CD4-positive, alpha-beta T cell treated with Interleukin-4 for 1 hour (primary cell): ENCODE results near the gene PRRT1B.

ENCODE experiments used
- DNase-seq, 2 donors: peaks; one replicate each; pipeline ENCODE4 v3.0.0-alpha.2; 2020 to 2022

PRRT1B gene

GRCh38 chr9:131582466-131583336 is 37.4 kb downstream of the PRRT1B start:
- no peak for DNase-seq

DNA sequence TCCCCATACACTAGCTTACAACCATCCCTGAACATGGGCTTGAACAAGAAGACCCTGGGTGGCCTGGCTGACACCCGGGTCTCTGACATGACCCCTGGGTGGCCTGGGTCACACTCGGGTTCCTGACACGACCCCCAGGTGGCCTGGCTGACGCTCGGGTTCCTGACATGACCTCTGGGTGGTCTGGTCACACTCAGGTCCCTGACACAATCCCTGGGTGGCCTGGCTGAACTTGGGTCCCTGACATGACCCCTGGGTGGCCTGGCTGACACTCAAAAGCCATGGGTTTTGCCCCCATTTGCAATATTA is 38.0 kb downstream of the PRRT1B start:
- no peak for DNase-seq

DNA sequence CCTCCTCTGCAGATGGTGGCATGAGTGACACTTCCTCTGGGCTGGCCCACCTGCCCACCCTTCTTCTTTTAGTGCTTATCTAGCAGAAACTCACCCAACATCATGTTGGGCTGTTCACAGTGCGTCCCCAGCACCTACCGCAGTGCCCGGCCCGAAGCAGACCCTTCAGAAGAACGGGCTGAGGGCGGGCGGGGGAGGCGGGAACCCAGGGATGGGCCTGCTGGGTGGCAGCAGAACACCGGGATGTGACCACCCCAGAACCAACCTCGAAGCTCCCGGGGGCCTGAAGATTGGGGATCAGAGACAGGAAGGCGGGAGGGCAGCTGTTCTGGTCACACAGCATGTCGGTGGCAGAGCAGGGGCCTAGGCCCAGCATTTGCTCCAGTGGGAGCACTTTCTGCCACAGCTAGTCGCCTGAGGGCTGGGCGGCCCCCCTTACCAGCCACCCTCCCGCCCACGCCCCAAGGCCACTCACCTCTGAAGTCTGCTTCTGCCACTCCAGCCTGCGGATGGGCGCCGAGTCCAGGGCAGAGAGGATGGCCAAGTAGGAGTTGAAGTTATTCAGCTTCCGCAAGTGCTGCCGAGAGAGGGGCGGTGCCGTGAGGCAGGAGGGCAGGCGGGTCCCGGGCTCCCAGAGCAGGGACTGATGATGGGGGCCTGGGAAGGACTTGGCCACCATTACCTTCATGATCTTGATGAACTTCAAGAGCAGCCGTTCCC is 38.7 kb downstream of the PRRT1B start:
- no peak for DNase-seq

DNA sequence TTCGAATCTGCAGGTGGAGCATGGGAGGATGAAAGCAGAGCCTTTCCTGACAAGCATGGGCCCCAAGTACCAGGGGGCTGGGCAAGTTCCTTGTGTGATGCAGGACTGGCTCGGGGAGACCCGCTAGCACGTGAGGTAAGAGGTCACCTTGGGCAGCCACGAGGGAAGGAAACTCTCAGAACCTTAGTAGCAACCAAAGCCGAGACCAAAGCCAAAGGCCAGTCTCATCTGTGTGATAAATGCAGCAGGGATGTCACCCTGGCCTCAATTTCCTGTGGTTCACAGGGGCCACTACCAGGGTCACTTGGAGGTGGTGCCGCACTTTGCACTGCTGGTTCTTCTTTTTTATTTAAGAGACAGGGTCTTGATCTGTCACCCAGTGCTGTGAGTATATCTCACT is 39.5 kb downstream of the PRRT1B start:
- DNase-seq: peak in 1 of 2 donors; percentile 18

GRCh38 chr9:131585375-131585774 is 40.1 kb downstream of the PRRT1B start:
- DNase-seq: peak; percentile 66 to 68

GRCh38 chr9:131587331-131587730 is 42.0 kb downstream of the PRRT1B start:
- DNase-seq: no peak

GRCh38 chr9:131587906-131588305 is 42.6 kb downstream of the PRRT1B start:
- DNase-seq: no peak

DNA sequence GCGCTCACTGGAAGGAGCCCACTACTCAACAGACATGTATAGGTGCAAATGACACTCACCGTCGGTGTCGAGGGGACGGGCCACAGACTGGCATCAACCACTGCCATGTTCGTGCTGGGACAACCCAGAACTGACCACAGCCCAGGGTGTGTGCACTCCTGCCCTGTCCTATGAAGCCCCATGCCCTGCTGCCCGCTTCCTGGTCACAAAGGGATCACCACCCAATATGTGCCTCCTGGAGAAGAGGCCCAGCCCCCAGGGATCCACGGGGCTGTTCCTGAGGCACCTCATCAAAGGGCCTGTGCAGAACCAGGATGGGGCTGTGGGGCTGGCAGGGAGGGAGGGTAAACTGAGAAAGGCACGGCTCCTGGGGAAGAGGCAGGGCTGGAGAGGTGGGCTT is 43.1 kb downstream of the PRRT1B start:
- no peak for DNase-seq

GRCh38 chr9:131589124-131589711 is 43.9 kb downstream of the PRRT1B start:
- DNase-seq: no peak

- no peak for DNase-seq
Measured at GRCh38 chr9:131589993-131590392, 44.7 kb downstream of the PRRT1B start.

DNA sequence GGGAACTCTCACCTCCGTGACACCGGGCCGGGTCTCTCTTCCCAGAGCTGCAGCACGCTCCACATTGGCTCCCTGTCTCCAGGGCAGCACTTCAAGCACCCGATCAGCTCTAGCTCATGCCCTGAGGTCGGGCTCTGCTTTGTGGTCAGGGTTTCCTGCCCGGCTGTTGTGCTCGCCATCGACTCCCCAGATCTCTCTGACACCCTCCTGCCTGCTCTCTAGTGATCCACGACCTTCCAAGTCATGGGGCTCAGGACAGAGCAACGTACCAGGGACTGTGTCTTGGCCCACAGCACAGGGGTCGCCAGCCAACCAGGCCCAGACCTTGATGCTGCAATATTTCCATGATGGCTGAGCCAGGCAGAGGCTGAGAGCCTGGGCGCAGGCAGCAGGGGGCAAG is 45.1 kb downstream of the PRRT1B start:
- peak; percentile 25 to 26 for DNase-seq

- DNase-seq: peak; percentile 80 to 83
Measured at GRCh38 chr9:131590907-131591844, 45.9 kb downstream of the PRRT1B start.

GRCh38 chr9:131591845-131592208 is 46.5 kb downstream of the PRRT1B start:
- no peak for DNase-seq

GRCh38 chr9:131593091-131593820 is 47.9 kb downstream of the PRRT1B start:
- no peak for DNase-seq

DNA sequence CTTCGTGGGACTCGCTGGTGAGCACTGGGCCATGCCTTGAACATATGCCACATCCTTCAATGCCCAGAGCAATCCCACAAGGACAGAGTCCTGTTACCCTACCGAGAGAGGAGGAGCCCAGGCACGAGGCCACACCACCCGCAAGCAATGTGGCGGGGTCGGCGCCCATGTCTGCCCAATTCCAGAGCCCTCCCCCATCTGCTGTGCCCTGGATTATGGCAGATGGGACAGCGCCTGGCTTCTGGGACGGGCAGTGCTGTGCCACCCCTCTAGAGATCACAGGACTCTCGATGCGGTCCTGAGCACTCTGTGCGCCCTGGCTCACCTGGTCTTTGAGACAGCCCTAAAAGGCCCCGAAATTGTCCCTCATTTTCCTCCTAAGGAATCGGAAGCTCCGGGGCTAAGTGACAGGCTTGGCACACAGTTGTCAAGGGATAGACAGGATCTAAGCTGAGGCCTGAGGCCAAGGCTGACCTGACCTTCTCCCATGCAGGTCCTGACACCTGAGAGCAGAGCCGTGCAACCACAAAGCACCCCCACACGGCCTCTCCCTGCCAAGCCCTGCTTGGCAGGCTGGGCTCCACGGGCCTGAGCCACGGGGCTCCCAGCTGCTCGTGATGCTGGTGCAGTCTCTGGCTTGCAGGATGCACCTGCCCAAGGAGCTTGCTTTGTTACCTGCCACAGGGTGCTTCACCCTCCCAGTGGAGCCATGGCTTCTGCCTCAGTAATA is 48.8 kb downstream of the PRRT1B start:
- no peak for DNase-seq

GRCh38 chr9:131594906-131595665 is 49.8 kb downstream of the PRRT1B start:
- no peak for DNase-seq

DNA sequence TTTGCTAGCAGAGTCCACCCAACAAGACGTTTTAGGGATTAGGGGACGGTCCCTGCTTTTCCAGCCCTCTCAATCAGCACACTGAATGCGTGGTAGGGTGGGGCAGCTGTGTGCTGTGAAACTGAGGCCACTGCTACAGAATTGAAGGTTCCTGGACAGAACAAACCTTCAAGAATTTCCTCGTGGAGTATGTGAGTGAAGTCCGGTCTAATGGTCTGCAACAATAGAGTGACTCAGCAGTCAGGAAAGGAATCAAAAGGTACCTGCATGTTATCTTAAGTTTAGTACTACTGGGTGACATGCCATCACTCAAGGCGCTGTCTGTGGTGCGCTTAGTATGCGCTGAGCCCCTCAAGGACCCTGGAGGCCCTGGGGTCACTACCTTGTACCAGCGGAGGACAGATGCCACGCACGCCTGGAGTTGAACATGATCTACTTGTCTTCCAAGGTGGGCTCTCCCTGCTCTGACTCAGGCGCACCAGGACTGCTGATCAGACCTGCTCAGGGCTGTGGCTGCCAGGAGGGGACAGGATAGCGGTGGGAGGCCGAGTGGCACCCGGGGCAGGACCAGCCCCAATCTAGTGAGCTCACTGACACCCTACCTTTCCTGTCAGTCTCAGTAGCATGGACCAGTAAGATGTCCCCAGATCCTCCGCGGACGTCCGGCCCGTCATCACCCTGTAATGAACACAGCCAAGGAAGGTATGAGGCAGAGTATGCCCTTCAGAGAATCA is 50.5 kb downstream of the PRRT1B start:
- no peak for DNase-seq

DNA sequence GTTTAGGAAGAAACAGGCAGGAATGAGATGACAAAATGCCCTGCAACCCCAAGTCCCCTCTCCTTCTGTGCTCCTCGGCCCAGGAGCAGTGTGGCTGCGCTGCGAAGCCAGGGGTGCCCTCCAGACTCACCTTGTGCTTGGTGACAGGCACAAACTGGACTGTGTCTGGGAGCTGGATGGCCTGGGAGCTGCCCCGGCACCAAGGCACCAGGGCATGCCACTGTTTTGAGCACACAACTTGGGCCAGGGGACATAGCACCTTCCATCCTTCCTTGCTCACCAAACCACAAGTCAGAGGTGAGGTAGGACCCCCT is 51.1 kb downstream of the PRRT1B start:
- no peak for DNase-seq

DNA sequence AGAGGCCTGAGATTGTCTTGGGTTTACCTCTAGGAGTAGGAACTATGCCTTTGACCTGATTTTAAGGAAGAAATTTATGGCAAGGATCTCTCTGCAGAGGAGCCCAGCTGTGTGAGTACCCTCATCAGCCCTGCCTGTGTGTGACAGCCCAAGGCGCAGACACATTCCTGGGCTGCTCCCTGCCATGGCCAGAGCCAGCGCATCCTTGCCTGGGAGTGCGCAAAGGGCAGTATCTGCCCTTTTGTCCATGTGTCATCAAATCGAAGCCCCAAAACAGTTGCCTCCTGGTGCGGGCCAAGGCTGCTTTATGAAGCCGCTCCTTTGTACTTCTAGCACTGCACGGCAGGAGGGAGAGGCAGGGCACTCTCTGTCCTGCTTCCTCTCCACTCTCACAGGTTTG is 51.9 kb downstream of the PRRT1B start:
- no peak for DNase-seq

GRCh38 chr9:131598121-131598520 is 52.8 kb downstream of the PRRT1B start:
- DNase-seq: peak in 1 of 2 donors; percentile 71
